Breast epithelium (tissue), 3 donors: Measurements from ENCODE around the gene LRRFIP1.

Experiments
- CTCF ChIP-seq, 3 donors: fragments of 450-650 bp; IDR thresholded peaks; one replicate each; pipeline ENCODE4 v1.5.1; 2016 to 2017; ENCODE audit warnings: antibody characterized with exemption in 3 of 3, mild to moderate bottlenecking in 3 of 3, moderate library complexity in 3 of 3
- POLR2A ChIP-seq: fragments of 450-650 bp; IDR thresholded peaks from one replicate; pipeline ENCODE4 v1.6.1; 2016; ENCODE audit warnings: antibody characterized with exemption, mild to moderate bottlenecking, moderate library complexity
- POLR2AphosphoS5 ChIP-seq, 3 donors: sonication (generic); formaldehyde crosslinking; IDR thresholded peaks; one replicate each; pipeline ENCODE4 v1.6.1; 2017; ENCODE audit warnings: antibody characterized with exemption in 3 of 3

DNA sequence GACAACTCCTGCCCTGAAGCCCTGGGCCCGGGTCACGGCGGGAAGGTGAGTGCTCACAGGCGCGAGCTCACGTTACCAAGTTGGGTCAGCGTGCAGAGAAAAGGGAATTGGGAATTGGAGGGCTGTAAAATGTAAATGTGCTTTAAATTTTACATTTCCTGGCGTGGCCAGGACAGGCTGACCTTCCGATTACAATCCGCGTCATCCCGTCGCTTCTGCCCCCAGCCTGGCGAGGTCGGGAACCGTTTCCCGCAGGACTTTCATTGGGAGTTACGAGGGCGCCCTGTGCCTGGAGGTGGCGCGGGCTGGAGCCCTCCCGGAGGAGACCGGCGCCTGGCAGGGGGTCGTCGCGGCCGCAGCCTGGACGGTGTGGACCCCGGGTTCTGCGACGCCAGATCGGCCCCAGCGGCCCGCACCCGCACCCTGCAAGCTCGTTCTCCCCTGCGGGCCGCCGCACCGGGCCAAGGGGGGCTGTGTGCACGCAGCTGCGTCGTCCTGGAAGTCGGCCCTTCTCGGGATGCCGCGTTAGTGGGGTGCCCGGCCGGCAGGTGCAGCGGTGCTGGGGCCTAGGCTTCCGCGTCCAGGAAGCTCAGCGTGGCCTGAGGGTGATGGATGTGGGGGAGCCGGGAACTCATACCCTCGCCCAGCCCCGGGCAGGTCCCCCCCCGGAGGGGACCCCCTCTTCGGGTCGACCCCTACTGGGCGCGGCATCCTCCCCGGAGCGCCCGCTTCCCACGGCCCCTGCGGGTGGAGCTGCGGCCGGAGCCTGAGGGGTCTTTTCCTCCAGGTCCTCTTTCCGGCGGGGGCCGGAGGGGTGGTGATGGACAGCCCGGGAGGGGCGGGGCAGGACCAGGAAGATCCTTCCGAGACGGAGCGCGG lies 63.9 kb downstream of the LRRFIP1 start:
- TF ChIP-seq POLR2AphosphoS5 (IDR thresholded peaks at IDR 0.05) = peak in 2 of 3 donors; percentile 30 to 44
- no peak for TF ChIP-seq CTCF (IDR thresholded peaks at IDR 0.05)
- TF ChIP-seq POLR2A = no peak
